ENCODE data around the gene IGFBP4. TPM values are rescaled to one million over a fixed set of nuclear protein-coding genes. Genes with fewer than 3 reads are reported as not detected.

Gene IGFBP4
- polyA plus RNA-seq, 1 of the 3 experiments (the other 2 are of a cell fraction), result 128 TPM

- Histone ChIP-seq H3K79me2 (ENCODE audit: insufficient read depth) (peaks cover 20% of the 10 kb centered on the region), H3K9ac (no peak overlapping the region), H3K4me2 (no peak overlapping the region), H3F3A (replicated peaks; ENCODE audit: insufficient read depth) (peaks cover 60% of the 10 kb centered on the region), H2AFZ (ENCODE audit: low read depth) (no peak overlapping the region), H3K9me2 (no peaks in the 10 kb centered on the region), H3K4me3 (ENCODE audit: low read depth in 2 of 2, low read length in 1 of 2) (no peak overlapping the region; a peak in 1 of 4 replicates), H3K4me1 (ENCODE audit: control insufficient read depth in 1 of 2, insufficient read depth in 2 of 2, low read depth in 1 of 2, low read length in 1 of 2) (no peaks in the 10 kb centered on the region; a peak in 1 of 4 replicates), H4K20me1 (ENCODE audit: insufficient read depth) (no peaks in the 10 kb centered on the region), H3K27ac (ENCODE audit: low read depth in 2 of 2, low read length in 1 of 2) (no peak overlapping the region), H3K9me3 (no peaks in the 10 kb centered on the region), H3K27me3 (ENCODE audit: insufficient read depth) (no peaks in the 10 kb centered on the region), H3K36me3 (replicated peaks in 1 of 2; ENCODE audit: control insufficient read depth in 1 of 2, insufficient read depth in 2 of 2, low read length in 1 of 2) (peaks cover 56 to 58% of the 10 kb centered on the region in 2 experiments)
- POLR2A ChIA-PET, result no interaction called here
- TF ChIP-seq YY1 (IDR thresholded peaks at IDR 0.05; ENCODE audit: low read depth) (no peak), CTCF (IDR thresholded peaks at IDR 0.05) (peak; percentile 28)
- no peak for DNase-seq
- CTCF ChIA-PET, result interaction anchor here (0.9 to 3.0 kb wide), 6 partner anchors 12 to 131 kb away, joined by 4 to 18 read pairs (median 6); partner anchors contain the start of gene TOP2A
- WGBS (ENCODE audit: low lambda C conversion rate), result 100% methylated on average over 1 of the region's 1 CpG
Observed at GRCh38 chr17:40402668-40403067, 40.6 kb upstream of the IGFBP4 start.

GRCh38 chr17:40404003-40404402 lies 39.2 kb upstream of the IGFBP4 start:
- no peaks in the 10 kb centered on the region for H4K20me1 ChIP-seq (ENCODE audit: insufficient read depth)
- no peak overlapping the region; the same call in 1 of the 2 replicates for H2AFZ ChIP-seq (ENCODE audit: low read depth)
- CTCF ChIA-PET, result interaction anchor here (1.2 kb wide), 1 partner anchor 49 kb away, joined by 4 read pairs; no protein-coding TSS in a partner anchor

More at GRCh38 chr17:40404003-40404402, 39.2 kb upstream of the IGFBP4 start:
- Histone ChIP-seq H3K9ac (no peak overlapping the region), H3K4me2 (no peak overlapping the region), H3K27ac (ENCODE audit: low read depth in 2 of 2, low read length in 1 of 2) (peak overlapping the region in 1 of 2 experiments; percentile 6; a peak in 1 of 4 replicates), H3K9me3 (no peaks in the 10 kb centered on the region), H3K4me1 (ENCODE audit: control insufficient read depth in 1 of 2, insufficient read depth in 2 of 2, low read depth in 1 of 2, low read length in 1 of 2) (no peaks in the 10 kb centered on the region; a peak in 1 of 4 replicates), H3K9me2 (no peaks in the 10 kb centered on the region), H3K27me3 (ENCODE audit: insufficient read depth) (no peaks in the 10 kb centered on the region), H3K36me3 (replicated peaks in 1 of 2; ENCODE audit: control insufficient read depth in 1 of 2, insufficient read depth in 2 of 2, low read length in 1 of 2) (peaks cover 59 to 61% of the 10 kb centered on the region in 2 experiments), H3K4me3 (ENCODE audit: low read depth in 2 of 2, low read length in 1 of 2) (no peak overlapping the region), H3K79me2 (ENCODE audit: insufficient read depth) (peaks cover 20% of the 10 kb centered on the region), H3F3A (replicated peaks; ENCODE audit: insufficient read depth) (peaks cover 59% of the 10 kb centered on the region)
- DNase-seq, result no peak
- TF ChIP-seq RFX5 (IDR thresholded peaks at IDR 0.05; ENCODE audit: low read length) (no peak), IRF3 (IDR thresholded peaks at IDR 0.05; ENCODE audit: low read depth, low read length) (no peak), FOXJ3 (CRISPR knock-in tag; IDR thresholded peaks at IDR 0.05) (no peak), FOXM1 (IDR thresholded peaks at IDR 0.05; ENCODE audit: low read depth) (no peak), MXI1 (IDR thresholded peaks at IDR 0.05; ENCODE audit: low read depth, low read length) (no peak), GABPA (IDR thresholded peaks at IDR 0.05; ENCODE audit: low read depth) (no peak), PBX3 (IDR thresholded peaks at IDR 0.05) (no peak), CTCF (IDR thresholded peaks at IDR 0.05) (no peak), SIN3A (IDR thresholded peaks at IDR 0.05; ENCODE audit: borderline replicate concordance, low read depth, low read length) (no peak), TCF12 (IDR thresholded peaks at IDR 0.05) (no peak), JUND (IDR thresholded peaks at IDR 0.05) (no peak), FOSL2 (IDR thresholded peaks at IDR 0.05; ENCODE audit: borderline replicate concordance, low read depth) (no peak), MAX (IDR thresholded peaks at IDR 0.05; ENCODE audit: low read depth) (no peak), RCOR1 (IDR thresholded peaks at IDR 0.05; ENCODE audit: low read length) (no peak), EP300 (IDR thresholded peaks at IDR 0.05; ENCODE audit: borderline replicate concordance in 1 of 2, low read depth in 1 of 2, low read length in 1 of 2) (no peak), RXRA (IDR thresholded peaks at IDR 0.05; ENCODE audit: borderline replicate concordance, low read depth) (no peak), YY1 (IDR thresholded peaks at IDR 0.05; ENCODE audit: low read depth) (no peak), CHD2 (IDR thresholded peaks at IDR 0.05; ENCODE audit: low read length, partially characterized antibody) (no peak)
- WGBS (ENCODE audit: low lambda C conversion rate), result 93% methylated on average over 3 of the region's 3 CpGs
- POLR2A ChIA-PET, result no interaction called here
